Measurements from ENCODE around the gene HSPB8.
"Not testable (repeated sequence)": the region's sequence is repeated elsewhere in the genome, so short reads cannot be mapped to it uniquely, and the experiment has no call there.

The HSPB8 gene

DNA sequence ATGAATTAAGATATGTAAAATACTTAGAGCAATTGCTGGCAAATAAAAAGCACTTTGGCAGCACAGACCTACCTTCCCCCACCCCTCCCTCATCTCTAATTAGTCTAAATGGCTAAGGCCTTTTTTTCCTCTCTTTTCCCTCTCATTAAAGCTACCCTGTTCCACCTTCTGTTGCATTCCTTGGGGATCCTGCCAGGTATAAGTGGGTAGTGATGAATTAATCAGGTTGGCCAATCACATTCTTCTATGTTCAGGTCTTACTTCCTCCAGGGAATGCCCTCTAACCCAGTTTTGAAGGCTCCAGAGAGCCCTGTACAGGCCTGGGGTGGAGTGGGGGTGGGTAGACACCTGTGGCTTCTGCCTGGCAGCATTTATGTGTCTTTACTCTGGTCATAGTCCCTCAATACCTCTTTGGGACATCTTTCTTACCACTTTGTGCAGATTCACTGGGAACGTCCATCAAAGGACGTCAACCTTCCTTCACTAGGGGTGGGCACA, 28.4 kb downstream of the HSPB8 start:
- no peak for DNase-seq

DNA sequence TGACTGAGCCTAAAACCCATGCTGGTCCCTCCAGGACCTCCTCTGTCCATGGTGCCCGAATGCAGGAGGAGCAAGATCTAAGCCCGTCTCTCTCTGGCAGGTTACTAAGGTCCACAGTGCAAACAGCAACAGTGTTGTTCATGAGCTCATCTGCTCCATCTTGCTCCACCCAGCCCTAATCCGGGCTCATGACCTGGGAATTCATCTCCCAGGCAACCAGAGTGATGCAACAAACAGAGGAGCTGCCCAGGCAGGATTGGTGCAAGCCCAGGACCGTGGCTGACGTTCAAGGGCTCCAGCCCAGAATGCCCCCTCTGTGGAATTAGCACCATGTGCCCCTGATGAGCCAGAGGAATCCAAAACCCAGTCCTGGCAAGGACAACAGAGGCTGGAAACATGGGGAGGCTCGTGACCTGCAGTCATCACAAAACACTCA, 29.9 kb downstream of the HSPB8 start:
- no peak for DNase-seq

GRCh38 chr12:119211884-119212283, 33.2 kb downstream of the HSPB8 start:
- DNase-seq, result no peak

DNA sequence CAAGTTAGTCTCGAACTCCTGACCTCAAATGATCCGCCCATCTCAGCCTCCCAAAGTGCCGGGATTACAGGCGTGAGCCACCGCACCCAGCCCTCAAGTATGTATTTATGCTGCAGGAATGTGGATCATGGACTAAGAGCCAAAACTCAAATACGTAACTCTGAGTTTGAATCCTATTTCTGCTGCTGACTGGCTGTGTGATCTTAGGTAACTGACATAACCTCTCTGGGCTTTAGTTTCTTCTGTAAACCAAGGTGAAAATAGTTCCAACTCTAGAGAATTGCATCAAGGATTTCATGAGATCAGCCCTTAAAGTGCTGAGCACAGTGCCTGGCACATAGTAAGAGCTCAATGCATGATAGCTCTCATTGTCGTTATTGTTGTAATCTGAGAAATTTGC, 37.4 kb downstream of the HSPB8 start:
- DNase-seq, result no peak

GRCh38 chr12:119218875-119219274, 40.1 kb downstream of the HSPB8 start:
- DNase-seq, result not testable (repeated sequence)

DNA sequence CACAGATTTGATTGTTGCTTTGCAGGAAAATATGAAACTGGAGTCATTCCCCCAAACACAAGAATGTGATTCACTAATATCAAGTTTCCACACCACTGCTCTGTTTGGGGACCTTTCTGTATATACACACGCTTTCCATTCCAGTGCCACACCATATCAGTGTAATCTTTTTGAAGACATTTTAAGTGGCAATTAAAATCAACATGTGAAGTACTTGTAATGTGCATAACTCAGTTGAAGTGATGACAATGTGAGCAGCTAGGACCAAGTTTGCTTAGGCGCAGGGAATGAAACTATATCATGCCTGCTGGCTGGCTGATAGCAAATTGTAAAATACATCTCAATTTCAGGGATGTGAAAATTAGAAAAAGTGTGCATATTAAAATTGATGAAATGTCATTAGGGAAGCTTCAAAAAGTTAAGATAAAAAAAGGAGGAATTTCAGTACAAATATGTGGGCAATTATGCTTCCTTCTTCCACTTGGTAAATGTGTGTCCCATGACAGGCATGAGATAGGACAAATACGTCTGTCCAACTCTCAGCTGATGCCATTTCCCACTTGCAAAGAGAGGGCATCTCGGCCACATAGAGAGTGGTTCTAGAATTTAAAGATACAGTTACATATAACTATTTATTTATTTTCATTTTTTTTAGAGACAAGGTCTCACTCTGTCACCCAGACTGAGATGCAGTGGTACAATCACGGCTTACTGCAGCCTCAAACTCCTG, 43.7 kb downstream of the HSPB8 start:
- DNase-seq, result no peak

- DNase-seq, result no peak
These were observed 46.7 kb downstream of the HSPB8 start for GRCh38 chr12:119225454-119225853.

DNA sequence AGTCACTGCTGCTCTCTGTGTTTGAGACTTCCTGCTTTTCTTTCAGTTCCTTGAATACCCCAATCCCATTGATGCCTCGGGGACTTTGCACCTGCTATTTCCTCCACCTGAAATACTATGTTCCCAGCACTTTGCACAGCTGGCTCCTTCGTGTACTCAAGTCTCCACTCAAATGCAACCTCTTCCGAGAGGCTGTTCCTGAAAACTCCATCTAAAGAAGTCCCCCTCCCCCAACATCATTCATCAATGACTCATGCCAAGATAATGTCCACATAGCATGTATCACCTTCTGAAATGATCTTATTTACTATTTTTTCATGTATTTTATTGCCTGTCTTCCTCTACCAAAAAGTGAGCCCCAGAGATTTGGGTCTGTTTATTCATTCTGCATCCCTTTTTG, 48.6 kb downstream of the HSPB8 start:
- no peak for DNase-seq

GRCh38 chr12:119229205-119229604, 50.5 kb downstream of the HSPB8 start:
- no peak for DNase-seq

- DNase-seq, result no peak
These were observed 51.1 kb downstream of the HSPB8 start for GRCh38 chr12:119229837-119230236.

- no peak for DNase-seq
These were observed 52.1 kb downstream of the HSPB8 start for GRCh38 chr12:119230807-119231206.

DNA sequence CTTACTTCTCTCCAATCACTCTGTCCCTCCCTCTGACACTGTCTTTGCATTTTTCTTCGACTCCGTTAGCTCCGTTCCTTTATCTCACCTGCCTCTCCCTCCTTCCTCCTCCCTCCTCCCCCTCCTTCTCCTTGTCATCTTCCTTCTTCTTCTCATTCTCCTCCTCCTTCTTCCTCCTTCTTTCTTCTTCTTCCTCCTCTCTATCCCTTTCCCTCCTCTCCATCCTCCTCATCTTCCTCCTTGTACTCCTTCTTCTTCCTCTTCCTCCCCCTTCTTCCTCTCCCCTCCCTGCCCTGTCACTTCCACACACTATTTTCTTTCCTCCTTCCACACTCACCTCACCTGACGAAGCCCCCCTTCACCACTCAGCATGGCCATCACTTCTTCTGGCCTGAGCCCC, 53.0 kb downstream of the HSPB8 start:
- DNase-seq, result no peak

DNA sequence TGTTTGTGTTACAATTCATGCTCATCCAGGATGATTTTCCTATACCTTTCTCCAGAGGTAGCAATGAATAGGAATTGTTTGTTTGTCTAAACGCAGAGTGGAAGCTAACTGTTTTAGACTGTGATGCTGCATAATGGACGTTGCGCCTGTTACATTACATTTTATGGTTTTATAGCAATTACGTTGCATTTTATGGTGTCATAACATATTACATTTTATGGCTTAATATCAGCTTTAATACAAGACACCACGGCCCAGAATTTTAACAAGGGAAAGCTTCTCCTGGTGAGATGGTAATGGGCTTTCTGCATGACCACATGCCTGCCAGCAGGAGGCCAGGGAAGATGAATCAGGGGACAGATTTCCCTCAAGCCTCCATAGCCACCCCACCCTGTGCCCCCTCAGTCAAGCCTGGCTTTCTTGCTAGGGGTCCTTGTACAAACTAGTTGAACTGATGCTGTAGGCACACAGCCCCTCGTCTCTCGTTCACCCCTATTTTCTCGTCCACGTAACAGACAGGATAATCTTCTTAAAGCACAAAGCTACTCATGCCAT, 56.5 kb downstream of the HSPB8 start:
- DNase-seq, result no peak

- DNase-seq, result no peak
These were observed 57.6 kb downstream of the HSPB8 start for GRCh38 chr12:119236372-119236771.

DNA sequence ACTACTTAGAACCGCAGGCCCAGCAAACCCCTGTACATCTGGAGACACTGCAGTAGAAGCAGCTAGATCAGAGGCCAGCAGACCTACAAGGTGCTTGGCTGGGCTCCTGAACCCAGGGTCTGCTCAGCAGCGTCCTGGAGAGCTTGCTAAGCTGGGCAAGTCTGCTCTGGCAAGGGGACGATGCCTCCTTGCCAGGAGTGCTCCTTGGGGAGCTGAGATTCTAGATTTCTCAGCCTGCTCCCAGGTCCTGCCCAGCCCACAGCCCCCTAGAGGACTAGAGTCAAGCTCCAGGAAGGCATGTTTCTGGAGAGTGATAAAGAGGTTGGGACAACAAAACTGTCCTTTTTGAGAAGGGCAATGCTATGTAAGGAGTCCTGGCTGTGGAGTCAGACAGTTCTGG, 60.3 kb downstream of the HSPB8 start:
- no peak for DNase-seq

DNA sequence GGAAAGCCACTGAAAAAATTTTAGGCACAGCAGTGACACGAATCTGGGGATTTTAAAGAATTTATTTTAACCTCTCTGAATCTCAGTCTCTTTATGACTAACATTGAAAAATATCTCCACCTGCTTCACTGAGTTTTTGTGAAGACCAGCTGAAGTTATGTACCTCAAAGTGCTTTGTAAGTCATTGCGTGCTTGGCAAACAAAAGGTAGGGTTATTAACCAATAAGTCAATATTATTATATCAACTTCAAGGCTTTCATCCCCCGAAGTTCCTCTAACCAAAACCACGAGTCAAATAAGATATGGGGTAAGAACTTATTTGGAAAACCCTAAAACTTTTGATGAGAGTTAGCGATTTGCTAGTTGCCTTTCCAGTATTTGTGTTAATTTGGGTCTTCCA, 62.3 kb downstream of the HSPB8 start:
- no peak for DNase-seq

GRCh38 chr12:119241580-119242169, 62.9 kb downstream of the HSPB8 start:
- no peak for DNase-seq

All from activated CD8-positive, alpha-beta memory T cell treated with anti-CD3 and anti-CD28 coated beads, Interleukin-2, amount 50 U/mL, for 48 hours (primary cell).